ENCODE measurements around the gene SLC12A9.
"Not testable (repeated sequence)": the region's sequence is repeated elsewhere in the genome, so short reads cannot be mapped to it uniquely, and the experiment has no call there.

The SLC12A9 gene

GRCh38 chr7:100899432-100899831, 46.9 kb downstream of the SLC12A9 start:
- DNase-seq: no peak

GRCh38 chr7:100900978-100901377, 48.5 kb downstream of the SLC12A9 start:
- DNase-seq: no peak

GRCh38 chr7:100901921-100902332, 49.4 kb downstream of the SLC12A9 start:
- no peak for DNase-seq

- DNase-seq: no peak
Observed at GRCh38 chr7:100902638-100903037, 50.1 kb downstream of the SLC12A9 start.

GRCh38 chr7:100908512-100908911, 56.0 kb downstream of the SLC12A9 start:
- no peak for DNase-seq

GRCh38 chr7:100910443-100910842, 57.9 kb downstream of the SLC12A9 start:
- not testable (repeated sequence) for DNase-seq

- no peak for DNase-seq
Observed at GRCh38 chr7:100911484-100911883, 59.0 kb downstream of the SLC12A9 start.

GRCh38 chr7:100914208-100914878, 61.8 kb downstream of the SLC12A9 start:
- no peak for DNase-seq

- DNase-seq: no peak
Observed at GRCh38 chr7:100914879-100915447, 62.5 kb downstream of the SLC12A9 start.

Measured in NCI-H146 (cell line).